ENCODE measurements around the gene RIPOR3. TPM values are rescaled to one million over a fixed set of nuclear protein-coding genes. Genes with fewer than 3 reads are reported as not detected.

The RIPOR3 gene, protein sequence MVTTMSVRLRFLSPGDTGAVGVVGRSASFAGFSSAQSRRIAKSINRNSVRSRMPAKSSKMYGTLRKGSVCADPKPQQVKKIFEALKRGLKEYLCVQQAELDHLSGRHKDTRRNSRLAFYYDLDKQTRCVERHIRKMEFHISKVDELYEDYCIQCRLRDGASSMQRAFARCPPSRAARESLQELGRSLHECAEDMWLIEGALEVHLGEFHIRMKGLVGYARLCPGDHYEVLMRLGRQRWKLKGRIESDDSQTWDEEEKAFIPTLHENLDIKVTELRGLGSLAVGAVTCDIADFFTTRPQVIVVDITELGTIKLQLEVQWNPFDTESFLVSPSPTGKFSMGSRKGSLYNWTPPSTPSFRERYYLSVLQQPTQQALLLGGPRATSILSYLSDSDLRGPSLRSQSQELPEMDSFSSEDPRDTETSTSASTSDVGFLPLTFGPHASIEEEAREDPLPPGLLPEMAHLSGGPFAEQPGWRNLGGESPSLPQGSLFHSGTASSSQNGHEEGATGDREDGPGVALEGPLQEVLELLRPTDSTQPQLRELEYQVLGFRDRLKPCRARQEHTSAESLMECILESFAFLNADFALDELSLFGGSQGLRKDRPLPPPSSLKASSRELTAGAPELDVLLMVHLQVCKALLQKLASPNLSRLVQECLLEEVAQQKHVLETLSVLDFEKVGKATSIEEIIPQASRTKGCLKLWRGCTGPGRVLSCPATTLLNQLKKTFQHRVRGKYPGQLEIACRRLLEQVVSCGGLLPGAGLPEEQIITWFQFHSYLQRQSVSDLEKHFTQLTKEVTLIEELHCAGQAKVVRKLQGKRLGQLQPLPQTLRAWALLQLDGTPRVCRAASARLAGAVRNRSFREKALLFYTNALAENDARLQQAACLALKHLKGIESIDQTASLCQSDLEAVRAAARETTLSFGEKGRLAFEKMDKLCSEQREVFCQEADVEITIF
- total RNA-seq: 0.13 TPM in 1 of 2 replicates, not detected in the other

DNA sequence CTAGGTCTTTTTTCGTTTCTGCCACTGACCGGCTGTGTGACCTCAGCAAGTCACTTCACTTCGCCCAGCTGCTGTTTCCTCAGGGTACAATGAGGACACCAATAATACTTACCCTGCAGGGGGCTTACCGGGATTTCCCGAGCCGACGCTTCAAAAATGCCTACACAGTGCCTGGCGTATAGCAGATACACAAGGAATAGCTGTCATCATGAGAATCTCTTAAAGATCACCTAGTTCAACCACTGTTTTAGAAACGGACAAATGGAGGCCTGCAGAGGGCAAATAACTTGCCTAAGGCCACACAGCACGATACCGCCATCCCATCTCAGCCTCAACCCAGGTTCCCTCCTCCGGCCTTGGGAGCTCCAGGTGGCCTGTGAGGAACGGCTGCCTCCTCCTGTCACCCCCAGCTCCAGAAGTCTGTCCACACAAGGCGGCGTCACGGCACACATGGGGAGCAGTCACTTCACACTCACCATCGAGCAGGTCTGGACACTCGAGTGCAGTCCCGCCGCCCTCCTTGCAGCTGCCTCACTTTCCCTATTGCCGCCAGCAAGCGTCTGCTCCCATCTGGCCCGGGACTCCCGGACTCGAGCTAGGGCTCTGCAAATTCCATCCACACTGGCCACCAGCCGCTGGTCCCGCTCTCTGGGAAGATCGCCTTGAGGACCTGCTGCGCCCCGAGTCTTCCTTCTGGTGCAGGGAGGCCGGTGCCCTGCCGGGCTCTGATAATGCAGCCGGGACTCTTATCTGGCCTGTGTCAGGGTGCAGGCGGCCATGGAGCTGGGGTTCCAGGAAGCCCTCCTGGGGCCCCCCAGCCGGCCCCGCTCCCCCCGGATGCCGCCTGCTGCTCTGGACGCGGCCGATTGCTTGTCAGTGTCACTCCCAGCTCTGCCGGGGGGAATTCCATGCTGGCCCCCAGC, at the start of gene RIPOR3:
TSS of gene RIPOR3 (minus strand) at position 893 of the 923 bp plus-strand sequence. CDS start at position 479, 414 bp downstream.
- DNase-seq (ENCODE audit: low read depth in 2 of 2): no peak

DNA sequence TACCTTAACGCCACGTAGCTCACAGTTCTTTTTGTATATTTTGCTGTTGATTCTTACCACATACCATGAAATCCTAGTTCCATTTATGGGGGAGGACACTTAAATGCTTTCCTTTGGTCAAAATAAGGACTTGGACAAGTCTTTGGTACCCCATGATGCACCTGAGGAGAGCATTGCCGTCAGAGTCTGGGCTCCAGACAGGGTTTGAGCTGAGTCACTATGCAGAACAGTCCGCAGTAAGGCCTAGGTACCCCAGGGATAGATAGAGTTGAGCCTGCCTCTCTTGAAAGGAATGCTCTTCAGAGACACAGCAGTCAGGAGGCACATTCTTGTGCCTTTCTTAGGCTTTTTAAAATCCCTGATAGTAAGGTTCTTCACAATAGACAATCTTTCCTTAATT, 46.0 kb upstream of the RIPOR3 start:
- no peak for DNase-seq (ENCODE audit: low read depth in 2 of 2)

DNA sequence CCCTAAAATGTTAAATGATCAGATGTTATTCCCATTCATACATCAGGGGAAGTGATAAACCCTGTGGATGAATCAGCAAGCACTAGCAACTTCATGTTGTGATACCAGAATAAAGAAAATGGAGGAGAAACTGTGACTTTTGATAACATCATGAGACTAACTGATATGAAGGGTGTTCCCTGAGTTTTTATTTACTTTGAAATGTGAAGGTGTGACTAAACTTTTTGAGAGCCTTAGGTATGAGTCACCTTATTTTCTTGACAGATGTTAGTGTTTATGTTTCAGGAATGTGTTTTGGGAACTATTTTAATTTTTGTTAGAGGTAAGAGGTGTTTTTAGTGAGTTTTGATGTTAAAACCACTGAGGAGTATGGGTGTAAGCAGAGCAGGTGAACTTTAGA, 44.5 kb upstream of the RIPOR3 start:
- DNase-seq (ENCODE audit: low read depth in 2 of 2): no peak

DNA sequence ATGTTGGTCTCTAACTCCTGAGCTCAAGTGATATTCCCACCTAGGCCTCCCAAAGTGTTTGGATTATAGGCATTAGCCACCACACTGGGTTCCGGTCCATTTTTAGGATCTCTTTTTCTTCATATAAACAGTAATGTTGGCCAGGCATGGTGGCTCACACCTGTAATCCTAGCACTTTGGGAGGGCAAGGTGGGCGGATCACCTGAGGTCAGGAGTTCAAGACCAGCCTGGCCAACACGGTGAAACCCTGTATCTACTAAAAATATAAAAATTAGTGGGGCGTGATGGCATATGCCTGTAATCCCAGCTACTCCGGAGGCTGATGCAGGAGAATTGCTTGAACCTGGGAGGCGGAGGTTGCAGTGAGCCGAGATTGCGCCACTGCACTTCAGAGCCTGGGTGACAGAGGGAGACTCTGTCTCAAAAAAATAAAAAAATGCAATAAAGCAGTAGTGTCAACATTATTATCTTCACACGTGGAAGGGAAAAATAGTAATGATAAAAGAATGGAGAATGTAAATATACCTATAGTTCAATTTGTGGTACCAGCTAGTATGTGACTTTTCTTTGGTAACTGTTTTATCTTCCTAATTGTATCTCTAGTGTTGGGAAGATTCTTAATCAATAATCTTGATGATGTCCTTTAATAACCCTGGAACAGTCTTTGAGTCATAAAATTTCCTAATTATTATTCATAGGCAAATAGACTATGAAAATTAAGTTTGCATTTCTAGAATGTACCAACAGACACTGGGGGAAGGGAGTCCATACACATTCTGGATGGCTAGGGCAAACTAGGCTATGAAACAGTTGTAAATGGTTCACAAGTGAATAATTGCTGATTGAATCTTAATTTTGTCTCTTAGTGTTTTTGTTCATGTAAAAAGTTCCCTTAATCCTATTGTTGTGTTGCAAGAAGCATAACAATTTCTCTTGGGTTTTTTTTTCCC, 43.7 kb upstream of the RIPOR3 start:
- no peak for DNase-seq (ENCODE audit: low read depth in 2 of 2)

DNA sequence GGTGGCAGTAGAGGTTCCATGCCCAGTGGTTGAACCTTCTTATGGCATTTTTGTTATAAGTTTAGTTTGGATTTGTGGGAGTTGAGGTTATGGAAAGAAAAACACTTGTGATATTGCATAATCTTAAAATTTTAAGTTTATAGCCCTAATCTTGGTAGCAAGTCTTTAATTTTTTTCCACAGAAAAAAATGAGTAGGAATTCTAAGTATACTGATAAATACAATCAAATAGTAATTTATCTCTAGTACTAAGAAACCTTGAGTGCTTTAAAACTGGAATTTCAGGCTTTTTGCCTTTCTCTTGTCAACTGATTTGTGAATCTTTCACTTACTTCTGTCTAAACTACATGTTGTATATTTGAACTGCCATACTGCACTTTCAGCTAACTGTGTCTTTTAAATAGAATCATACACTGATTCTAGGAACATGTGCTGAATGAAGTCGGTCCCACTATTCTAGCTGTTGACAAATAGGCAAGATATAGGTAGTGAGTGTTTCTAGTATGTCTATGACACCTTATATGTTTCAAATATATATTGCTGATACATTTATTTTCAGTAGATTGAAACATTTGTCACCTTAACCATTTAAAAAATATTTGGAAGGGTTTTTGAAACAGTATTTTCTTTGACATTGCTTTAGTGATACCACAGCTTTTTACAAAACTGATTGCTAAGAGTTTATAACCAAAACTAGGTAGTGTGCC, 42.5 kb upstream of the RIPOR3 start:
- DNase-seq (ENCODE audit: low read depth in 2 of 2): no peak

DNA sequence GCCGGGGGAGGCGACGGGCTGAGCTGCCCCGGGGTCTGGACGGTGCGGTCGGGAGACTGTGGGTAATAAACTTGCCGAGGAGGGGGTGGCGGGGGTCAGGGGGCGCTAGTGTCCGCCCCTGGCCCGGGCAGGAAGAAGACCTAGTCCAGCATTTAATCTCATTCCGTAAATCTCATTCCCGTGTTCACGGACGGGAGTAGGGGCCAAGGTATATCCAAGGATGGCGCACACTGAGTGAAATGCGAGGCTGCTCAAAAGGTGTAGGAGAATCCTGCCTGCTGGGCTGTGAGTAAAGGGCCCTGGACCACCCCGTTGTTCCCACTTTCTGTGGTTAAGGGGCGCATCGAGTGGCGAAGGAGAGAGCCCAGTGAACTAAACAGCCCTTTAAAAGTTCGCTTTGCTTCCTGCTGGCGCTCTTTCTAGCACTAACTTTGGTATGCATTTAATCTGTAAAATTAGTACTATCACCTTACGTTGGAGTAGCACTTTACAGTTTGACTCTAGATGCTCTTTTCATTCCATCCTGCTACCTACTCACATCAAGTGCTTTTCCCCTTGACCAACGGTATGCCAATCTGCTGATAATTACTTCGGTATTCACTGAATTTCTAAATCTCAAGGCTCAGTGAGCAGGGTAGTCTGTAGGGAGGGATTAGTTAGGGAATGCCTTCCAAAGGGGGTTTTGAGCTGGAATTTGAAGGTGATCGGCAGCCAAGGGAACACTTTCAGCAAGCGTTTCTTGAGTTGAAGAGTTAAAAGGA, 40.8 kb upstream of the RIPOR3 start:
- DNase-seq (ENCODE audit: low read depth in 2 of 2): no peak

DNA sequence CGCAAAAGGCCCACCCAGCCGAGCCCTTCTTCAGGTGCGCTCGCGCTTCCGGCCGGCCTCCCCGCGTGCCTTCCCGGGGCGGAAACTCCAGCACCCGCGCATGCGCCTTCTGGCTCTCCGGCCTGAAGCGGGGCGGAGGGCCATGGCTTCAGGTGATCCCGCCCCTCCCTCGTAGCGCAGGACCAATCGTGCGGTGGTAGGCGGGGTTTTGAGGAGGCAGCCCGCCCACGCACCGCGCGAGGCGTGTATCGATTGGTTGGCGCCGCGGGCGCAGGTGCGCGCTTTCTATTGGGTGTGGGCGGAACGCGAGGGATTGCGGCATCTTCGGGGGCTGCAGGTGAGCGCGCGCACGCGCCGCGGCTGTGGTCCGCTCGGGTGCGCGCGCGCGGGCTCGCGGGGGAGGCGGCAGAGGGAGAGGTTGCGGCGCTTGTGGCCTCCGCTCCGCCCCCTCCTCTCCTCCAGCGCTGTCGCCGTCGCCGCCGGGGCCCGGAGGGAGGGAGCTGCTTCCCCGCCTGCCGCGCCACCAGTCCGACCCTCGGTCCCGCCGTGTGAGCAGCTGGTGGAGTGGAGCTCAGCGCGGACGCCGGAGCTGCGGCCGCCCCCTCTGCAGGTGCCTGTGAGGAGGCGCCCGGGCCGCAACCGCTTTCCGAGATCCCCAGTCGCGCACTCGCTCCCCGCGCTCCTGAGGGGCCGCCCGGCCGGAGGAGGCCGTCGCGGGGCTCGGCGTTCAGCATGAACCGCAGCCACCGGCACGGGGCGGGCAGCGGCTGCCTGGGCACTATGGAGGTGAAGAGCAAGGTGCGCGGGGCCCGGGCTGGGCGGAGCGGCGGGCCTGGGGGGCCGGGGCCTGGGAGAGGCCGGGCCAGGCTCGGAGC, 40.0 kb upstream of the RIPOR3 start, which contains the start of gene PARD6B:
TSS of gene PARD6B (plus strand) at position 526 of the 875 bp plus-strand sequence. CDS start at position 733, 207 bp downstream.
- peak; percentile 69 to 90 for DNase-seq (ENCODE audit: low read depth in 2 of 2)

DNA sequence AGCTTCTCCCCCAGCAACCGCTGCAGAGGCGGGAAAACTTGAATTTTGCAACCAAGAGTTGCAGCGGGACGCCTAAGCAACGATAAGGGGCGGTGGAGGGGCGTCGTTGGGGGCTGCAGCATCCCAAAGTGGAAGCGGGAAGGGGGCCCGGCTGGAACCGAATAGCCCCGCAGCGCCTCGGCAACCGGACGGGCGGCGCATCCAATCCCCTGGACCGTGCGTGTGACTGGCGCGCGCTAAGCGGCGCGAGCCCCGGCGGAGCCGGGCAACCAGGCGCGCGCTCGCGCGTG, 39.4 kb upstream of the RIPOR3 start:
- DNase-seq (ENCODE audit: low read depth in 2 of 2): no peak

DNA sequence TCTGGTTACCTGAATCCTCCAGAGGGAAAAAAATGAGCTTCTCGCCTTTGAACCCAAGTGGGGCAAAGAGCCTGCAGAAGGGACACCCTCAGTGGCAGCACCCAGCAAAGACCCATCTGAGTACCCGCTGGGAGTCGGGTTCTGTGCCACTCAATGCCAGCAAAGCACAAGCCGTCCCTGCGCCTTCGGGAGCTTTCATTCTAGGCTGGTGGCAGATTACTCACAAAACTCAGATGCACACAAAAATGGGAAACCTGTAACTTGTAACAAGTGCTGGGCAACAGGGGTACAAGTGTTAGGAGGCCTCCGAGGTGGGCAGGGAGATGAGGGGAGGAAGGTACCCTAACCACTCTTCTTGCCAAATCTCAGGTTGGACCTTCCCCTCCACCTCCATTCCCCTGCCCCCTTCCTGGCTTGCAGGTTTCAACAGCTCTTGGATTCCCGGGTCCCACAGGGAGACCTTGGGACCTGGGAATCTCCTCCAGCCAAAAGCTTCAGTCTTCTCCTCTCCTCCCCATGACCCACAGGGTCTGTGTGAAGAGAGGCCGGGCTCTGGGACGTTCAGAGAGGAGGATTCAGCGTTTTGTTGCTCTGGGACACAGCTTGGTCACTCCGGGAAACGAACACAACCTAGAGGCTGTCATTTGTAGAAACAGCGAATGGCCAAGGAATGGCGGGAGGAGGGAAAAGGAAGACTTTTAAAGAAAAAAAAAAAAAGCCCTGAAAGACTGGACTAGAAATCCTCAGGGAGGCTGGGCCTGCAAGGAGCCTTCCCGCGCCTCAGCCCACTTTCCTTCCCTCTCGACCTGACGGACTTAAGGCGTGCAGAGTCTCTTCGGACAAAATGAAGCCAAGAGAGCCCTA, 38.8 kb upstream of the RIPOR3 start:
- DNase-seq (ENCODE audit: low read depth in 2 of 2): no peak

DNA sequence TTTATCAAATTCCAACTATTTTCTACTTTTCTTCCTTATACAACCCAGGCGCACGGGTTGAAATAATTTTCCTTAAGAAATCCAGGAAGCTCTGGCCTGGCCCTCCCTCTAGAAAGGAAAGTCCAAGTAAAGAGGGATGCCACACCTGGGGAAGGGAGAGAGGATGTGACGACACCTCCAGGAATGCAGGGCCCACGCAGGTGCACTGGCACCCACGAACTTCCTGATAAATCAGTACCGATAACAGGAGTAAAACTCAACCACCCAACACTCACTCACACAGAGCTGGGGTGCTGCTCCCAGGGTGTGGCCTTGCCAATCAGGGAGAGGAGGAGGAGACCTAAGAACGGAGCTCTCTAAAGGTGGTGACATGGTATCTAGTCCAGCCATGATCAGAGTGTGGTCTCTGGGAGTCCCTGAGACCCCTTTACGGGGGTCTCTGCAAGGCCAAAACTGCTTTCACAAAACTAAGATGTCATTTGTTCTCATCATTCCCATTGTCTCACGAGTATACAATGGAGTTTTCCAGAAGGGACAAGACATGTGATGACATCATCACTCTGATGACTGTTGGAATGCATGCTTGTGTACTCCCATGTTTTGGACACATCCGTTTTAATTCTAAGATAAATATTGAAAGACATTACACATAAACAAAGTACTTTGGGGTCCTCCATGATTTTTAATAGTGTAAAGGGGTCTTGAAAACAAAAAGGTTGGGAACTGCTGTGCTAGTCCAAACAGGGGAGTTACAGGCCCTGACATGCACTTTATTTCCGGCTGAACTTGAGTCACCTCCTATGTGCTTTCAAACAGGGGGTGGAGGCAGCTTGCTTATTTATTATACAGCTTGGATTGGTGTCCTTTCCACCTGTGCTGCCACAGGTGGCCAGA, 37.9 kb upstream of the RIPOR3 start:
- no peak for DNase-seq (ENCODE audit: low read depth in 2 of 2)

DNA sequence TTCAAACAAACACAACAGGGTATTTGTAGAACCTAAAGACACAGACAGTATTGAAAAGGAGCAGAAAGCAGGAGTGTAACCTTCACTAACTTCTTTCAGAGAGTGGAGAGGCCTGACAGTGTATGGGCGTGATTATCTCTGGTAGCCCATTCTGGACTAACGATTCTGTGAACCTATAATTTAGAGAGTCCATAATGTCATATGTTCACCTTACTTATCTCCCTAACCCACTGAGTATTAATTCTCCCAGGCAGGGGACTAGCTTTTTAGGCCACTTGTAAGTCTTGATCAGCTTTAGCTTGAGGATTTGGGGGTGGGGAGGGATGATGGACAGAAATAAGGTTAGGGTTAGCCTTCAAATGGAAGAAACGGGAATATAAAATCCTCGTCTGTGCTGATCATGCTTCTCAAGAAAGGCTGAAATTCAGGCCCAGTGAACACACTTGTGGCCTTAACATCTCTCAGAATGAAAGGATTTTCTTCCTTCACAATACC, 37.2 kb upstream of the RIPOR3 start:
- DNase-seq (ENCODE audit: low read depth in 2 of 2): no peak

DNA sequence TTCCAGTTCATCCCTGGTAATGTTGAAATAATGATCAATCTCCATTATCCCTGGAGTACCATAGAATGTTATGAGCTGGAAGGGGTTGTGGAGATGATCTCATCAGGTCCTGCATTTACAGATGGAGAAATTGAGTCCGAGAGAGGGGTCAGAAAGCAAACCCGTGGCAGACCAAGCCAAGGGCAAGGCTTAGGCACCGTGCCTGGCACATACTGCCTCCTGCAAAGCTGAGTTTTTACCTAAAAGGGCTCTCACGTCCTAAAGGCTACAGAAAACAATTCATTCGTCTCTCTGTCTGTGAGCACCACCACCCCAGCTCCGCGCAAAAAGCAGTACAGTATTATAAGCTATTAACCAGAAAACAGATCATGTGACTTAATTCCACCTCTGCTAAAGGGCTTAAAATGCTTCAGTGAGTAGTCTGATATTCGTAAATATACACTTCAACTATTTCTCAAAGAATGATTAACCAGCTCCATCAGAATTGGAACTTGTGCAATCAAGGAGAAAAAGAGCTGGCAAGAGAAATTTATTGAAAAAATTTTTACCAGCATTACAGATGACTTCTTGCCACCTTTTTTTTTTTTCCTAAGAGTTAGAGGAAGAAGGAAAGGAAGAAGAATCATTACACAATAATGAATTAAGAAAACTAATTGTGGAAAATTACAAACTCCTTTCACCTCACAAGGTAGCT, 36.6 kb upstream of the RIPOR3 start:
- no peak for DNase-seq (ENCODE audit: low read depth in 2 of 2)

DNA sequence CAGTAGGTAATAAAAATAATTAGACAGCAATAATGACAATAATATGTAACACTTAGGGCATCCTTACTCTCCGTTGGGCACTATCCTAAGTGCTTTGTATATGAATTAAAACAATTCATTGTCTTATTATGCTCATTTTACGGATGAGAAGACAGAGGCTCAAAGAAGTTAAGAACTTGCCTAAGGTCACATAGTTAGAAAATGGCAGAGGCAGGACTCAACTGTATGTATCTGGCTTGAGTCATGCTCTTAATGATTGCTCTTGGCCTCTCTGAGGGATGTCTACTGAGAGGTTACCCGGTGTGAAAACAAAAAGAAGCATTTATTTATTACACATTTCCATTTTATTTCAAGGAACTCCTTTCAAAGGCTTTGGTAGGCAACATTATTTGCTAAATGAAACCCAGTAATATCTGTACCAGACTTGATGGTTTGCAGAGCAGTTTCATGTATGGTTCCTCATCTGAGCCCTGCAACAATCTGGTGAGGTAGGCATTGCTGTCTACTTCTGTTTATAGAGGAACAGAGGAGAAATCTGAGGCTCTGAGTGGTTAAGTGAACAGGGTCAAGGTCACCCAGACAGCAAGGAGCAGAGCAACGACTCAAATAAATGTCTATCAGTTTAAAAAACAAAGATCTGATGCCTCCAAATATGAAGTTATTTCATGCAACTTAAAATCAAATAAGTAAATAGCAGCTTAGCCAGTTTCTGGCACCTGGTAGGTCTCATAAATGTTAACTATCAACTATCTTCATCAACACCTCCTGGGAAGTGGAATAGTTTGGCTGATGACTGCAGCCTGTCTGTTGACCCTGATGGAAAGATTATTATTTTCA, 35.8 kb upstream of the RIPOR3 start:
- no peak for DNase-seq (ENCODE audit: low read depth in 2 of 2)

DNA sequence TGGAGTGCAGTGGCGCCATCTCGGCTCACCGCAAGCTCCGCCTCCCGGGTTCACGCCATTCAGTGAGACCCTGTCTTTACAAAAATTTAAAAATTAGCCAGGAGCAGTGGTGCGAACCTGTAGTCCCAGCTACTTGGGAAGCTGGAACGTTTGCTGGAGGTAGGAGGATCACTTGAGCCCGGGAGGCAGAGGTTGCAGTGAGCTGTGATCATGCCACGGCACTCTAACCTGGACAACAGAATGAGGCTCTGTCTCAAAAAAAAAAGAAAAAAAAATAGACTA, 34.3 kb upstream of the RIPOR3 start:
- DNase-seq (ENCODE audit: low read depth in 2 of 2): no peak

Data from dermis microvascular lymphatic vessel endothelial cell (primary cell).